Endometrium (tissue), 2 donors: ENCODE results near the gene NDUFA13.

Experiments
- FAIRE-seq: peaks from 2 replicates; lab custom pipeline; 2012; peaks lifted over from hg19 to GRCh38; lab: Jason Lieb, UNC
- donor health status: control.
- donor health status: control.

NDUFA13 gene

GRCh38 chr19:19489804-19490204 is 26.2 kb upstream of the NDUFA13 start:
- no peak for FAIRE-seq

- FAIRE-seq, result peak; percentile 78
Observed at GRCh38 chr19:19490214-19490968, 25.6 kb upstream of the NDUFA13 start.

GRCh38 chr19:19491321-19492025 is 24.6 kb upstream of the NDUFA13 start:
- FAIRE-seq, result no peak

- FAIRE-seq, result no peak
Observed at GRCh38 chr19:19492026-19492610, 23.9 kb upstream of the NDUFA13 start.

- no peak for FAIRE-seq
Observed at GRCh38 chr19:19493841-19494546, 22.0 kb upstream of the NDUFA13 start.

- FAIRE-seq, result no peak
Observed at GRCh38 chr19:19495614-19496603, 20.1 kb upstream of the NDUFA13 start.

GRCh38 chr19:19498255-19498991 is 17.6 kb upstream of the NDUFA13 start:
- FAIRE-seq, result no peak

GRCh38 chr19:19499272-19499995 is 16.6 kb upstream of the NDUFA13 start:
- FAIRE-seq, result no peak

GRCh38 chr19:19500975-19501644 is 14.9 kb upstream of the NDUFA13 start:
- no peak for FAIRE-seq

- no peak for FAIRE-seq
Observed at GRCh38 chr19:19501798-19502197, 14.2 kb upstream of the NDUFA13 start.

- no peak for FAIRE-seq
Observed at GRCh38 chr19:19502281-19502680, 13.7 kb upstream of the NDUFA13 start.

- no peak for FAIRE-seq
Observed at GRCh38 chr19:19502808-19503602, 13.0 kb upstream of the NDUFA13 start.

- no peak for FAIRE-seq
Observed at GRCh38 chr19:19504754-19505668, 11.0 kb upstream of the NDUFA13 start.

GRCh38 chr19:19505669-19506326 is 10.2 kb upstream of the NDUFA13 start:
- no peak for FAIRE-seq

- no peak for FAIRE-seq
Observed at GRCh38 chr19:19506592-19506991, 9.4 kb upstream of the NDUFA13 start.

- FAIRE-seq, result no peak
Observed at GRCh38 chr19:19507354-19507753, 8.7 kb upstream of the NDUFA13 start.

GRCh38 chr19:19508217-19508616 is 7.8 kb upstream of the NDUFA13 start:
- no peak for FAIRE-seq
